HepG2 (cell line): ENCODE measurements around the gene TMCO4.

Experiments used
- AGO1 ChIP-seq: fragments of 200-400 bp; formaldehyde crosslinking; IDR thresholded peaks from 2 replicates; pipeline ENCODE4 v1.6.1; 2017; ENCODE audit warnings: mild to moderate bottlenecking, low read depth, low read length, moderate library complexity; ENCODE audit not compliant: poor library complexity, severe bottlenecking
- CTCF ChIP-seq: sonication (generic); formaldehyde crosslinking; IDR thresholded peaks from 2 replicates; pipeline ENCODE4 v1.5.0; 2020; ENCODE audit warnings: mild to moderate bottlenecking, missing genetic modification reagents, moderate library complexity
- EP300 ChIP-seq, 3 experiments: sonication (generic) in 1 of 3; formaldehyde crosslinking in 1 of 3; IDR thresholded peaks; 2 replicates each; pipeline versions ENCODE4 v1.5.1 to v1.6.1; 2011 to 2020; ENCODE audit warnings: low read depth in 2 of 3, low read length in 2 of 3, borderline replicate concordance in 1 of 3, improper control_type of control experiment in 1 of 3, mild to moderate bottlenecking in 1 of 3, missing genetic modification reagents in 1 of 3, moderate library complexity in 1 of 3
- HNRNPL ChIP-seq: fragments of 200-400 bp; formaldehyde crosslinking; IDR thresholded peaks from 2 replicates; pipeline ENCODE4 v1.6.1; 2017; ENCODE audit warnings: mild to moderate bottlenecking, low read depth, low read length
- KLF15 ChIP-seq: sonication (generic); formaldehyde crosslinking; IDR thresholded peaks from 2 replicates; pipeline ENCODE4 v1.8.1; 2023; ENCODE audit warnings: borderline replicate concordance, mild to moderate bottlenecking, inconsistent platforms, missing genetic modification reagents, mixed read lengths
- MAFG ChIP-seq: sonication (generic); formaldehyde crosslinking; IDR thresholded peaks from 2 replicates; pipeline ENCODE4 v1.5.1; 2020; ENCODE audit warnings: mild to moderate bottlenecking, missing genetic modification reagents
- NONO ChIP-seq, 2 experiments: fragments of 450-650 bp in 1 of 2; sonication (generic) in 1 of 2; formaldehyde crosslinking in 1 of 2; IDR thresholded peaks in 1 of 2; conservative IDR thresholded peaks in 1 of 2; 2 replicates each; pipeline versions ENCODE4 v1.6.1 to v1.8.0; 2017 to 2022; ENCODE audit warnings: mild to moderate bottlenecking in 1 of 2, missing genetic modification reagents in 1 of 2, moderate library complexity in 1 of 2
- POLR2A ChIP-seq, 2 experiments: IDR thresholded peaks; 2 replicates each; pipeline ENCODE4 v1.6.1; 2011; ENCODE audit warnings: low read depth in 2 of 2, low read length in 2 of 2, mild to moderate bottlenecking in 1 of 2, moderate library complexity in 1 of 2; ENCODE audit not compliant: insufficient read depth in 1 of 2
- POLR2AphosphoS5 ChIP-seq: IDR thresholded peaks from 2 replicates; pipeline ENCODE4 v1.6.1; 2012; ENCODE audit warnings: low read depth, low read length
- TRIM24 ChIP-seq: sonication (generic); formaldehyde crosslinking; IDR thresholded peaks from 2 replicates; pipeline ENCODE4 v1.8.0; 2022; ENCODE audit warnings: mild to moderate bottlenecking, missing genetic modification reagents
- TF ChIP-seq, protein P1 (sequence below): sonication (generic); formaldehyde crosslinking; IDR thresholded peaks from 2 replicates; pipeline ENCODE4 v1.4.0; 2020; ENCODE audit warnings: mild to moderate bottlenecking, missing genetic modification reagents
- TF ChIP-seq, protein P2 (sequence below): sonication (generic); formaldehyde crosslinking; IDR thresholded peaks from 2 replicates; pipeline ENCODE4; 2020; ENCODE audit warnings: missing genetic modification reagents, mild to moderate bottlenecking, borderline replicate concordance

DNA sequence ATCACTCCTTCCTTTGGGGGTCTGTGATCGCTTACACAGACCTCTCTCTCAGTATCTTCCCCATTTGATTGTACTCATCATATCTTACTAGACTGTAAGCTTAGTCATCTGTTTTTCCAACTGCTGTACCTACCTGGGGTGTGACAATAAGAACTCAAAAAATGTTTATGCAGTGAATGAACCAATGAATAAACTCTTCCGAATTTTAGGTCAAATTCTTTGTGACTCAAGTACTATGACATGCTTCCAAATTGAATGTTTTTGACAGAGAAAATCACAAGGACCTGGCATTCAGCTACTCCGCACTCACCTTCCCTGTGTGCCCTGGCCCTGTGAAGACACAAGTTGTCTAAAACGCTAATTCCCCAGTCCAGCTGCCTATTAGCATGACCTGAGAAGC, 42.1 kb downstream of the TMCO4 start:
- TF ChIP-seq, protein P1, sequence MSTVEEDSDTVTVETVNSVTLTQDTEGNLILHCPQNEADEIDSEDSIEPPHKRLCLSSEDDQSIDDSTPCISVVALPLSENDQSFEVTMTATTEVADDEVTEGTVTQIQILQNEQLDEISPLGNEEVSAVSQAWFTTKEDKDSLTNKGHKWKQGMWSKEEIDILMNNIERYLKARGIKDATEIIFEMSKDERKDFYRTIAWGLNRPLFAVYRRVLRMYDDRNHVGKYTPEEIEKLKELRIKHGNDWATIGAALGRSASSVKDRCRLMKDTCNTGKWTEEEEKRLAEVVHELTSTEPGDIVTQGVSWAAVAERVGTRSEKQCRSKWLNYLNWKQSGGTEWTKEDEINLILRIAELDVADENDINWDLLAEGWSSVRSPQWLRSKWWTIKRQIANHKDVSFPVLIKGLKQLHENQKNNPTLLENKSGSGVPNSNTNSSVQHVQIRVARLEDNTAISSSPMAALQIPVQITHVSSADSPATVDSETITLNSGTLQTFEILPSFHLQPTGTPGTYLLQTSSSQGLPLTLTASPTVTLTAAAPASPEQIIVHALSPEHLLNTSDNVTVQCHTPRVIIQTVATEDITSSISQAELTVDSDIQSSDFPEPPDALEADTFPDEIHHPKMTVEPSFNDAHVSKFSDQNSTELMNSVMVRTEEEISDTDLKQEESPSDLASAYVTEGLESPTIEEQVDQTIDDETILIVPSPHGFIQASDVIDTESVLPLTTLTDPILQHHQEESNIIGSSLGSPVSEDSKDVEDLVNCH: no peak
- TF ChIP-seq TRIM24 (CRISPR knock-in tag) (no peak), POLR2AphosphoS5 (no peak), EP300 (IDR thresholded peaks at IDR 0.05; ENCODE audit: low read depth in 2 of 2, low read length in 2 of 2) (no peak), EP300 (CRISPR knock-in tag; IDR thresholded peaks at IDR 0.05; ENCODE audit: borderline replicate concordance) (no peak), HNRNPL (no peak), CTCF (CRISPR knock-in tag) (no peak), AGO1 (no peak), POLR2A (IDR thresholded peaks at IDR 0.05; ENCODE audit: insufficient read depth in 1 of 2, low read depth in 2 of 2, low read length in 2 of 2) (no peak), NONO (IDR thresholded peaks at IDR 0.05) (no peak), NONO (CRISPR knock-in tag; conservative IDR thresholded peaks at IDR 0.05) (no peak), MAFG (CRISPR knock-in tag) (no peak), KLF15 (no peak)
- TF ChIP-seq, protein P2, sequence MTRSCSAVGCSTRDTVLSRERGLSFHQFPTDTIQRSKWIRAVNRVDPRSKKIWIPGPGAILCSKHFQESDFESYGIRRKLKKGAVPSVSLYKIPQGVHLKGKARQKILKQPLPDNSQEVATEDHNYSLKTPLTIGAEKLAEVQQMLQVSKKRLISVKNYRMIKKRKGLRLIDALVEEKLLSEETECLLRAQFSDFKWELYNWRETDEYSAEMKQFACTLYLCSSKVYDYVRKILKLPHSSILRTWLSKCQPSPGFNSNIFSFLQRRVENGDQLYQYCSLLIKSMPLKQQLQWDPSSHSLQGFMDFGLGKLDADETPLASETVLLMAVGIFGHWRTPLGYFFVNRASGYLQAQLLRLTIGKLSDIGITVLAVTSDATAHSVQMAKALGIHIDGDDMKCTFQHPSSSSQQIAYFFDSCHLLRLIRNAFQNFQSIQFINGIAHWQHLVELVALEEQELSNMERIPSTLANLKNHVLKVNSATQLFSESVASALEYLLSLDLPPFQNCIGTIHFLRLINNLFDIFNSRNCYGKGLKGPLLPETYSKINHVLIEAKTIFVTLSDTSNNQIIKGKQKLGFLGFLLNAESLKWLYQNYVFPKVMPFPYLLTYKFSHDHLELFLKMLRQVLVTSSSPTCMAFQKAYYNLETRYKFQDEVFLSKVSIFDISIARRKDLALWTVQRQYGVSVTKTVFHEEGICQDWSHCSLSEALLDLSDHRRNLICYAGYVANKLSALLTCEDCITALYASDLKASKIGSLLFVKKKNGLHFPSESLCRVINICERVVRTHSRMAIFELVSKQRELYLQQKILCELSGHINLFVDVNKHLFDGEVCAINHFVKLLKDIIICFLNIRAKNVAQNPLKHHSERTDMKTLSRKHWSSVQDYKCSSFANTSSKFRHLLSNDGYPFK (CRISPR knock-in tag): no peak
